Fibroblast of skin of left biceps (primary cell): ENCODE results near the gene HEATR5B.
"Not testable (repeated sequence)": the region's sequence is repeated elsewhere in the genome, so short reads cannot be mapped to it uniquely, and the experiment has no call there.

ENCODE experiments used
- DNase-seq, 2 experiments: peaks; one replicate each; pipeline ENCODE4 v3.0.0-alpha.2; 2013; ENCODE audit warnings: low read depth in 2 of 2

Gene HEATR5B

GRCh38 chr2:37061776-37062175 lies 22.4 kb downstream of the HEATR5B start:
- DNase-seq = no peak

DNA sequence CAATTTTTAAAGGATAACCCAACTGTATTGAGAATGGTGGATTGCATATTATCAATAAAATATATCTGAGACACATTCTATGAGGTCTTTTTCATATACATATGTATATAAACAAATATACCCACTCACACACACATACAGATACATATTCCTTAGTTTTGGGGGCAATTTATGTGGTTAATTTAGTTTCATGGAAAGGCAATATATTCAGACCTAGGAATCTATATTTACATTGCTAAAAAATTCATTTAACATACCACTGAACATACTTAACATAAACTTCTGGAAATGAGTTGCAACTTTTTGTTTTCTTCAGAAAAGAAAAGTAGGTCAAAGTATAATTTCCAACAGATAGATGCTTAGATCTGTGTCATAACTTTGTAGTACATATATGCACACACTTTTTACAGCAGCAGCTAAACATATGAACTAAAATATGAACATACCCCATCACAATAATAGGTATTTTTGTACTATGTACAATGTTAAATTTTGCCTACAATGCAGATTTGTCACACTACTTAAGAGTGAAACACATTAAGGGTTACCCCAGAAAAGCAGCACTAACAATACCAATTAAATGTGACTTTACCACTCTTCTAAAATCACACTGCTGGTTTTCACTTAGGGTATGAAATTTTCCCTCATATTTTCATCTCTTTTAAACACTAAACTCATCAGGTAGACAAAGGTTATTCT lies 23.0 kb downstream of the HEATR5B start:
- no peak for DNase-seq

- no peak for DNase-seq
These were observed 23.7 kb downstream of the HEATR5B start for GRCh38 chr2:37060446-37060845.

DNA sequence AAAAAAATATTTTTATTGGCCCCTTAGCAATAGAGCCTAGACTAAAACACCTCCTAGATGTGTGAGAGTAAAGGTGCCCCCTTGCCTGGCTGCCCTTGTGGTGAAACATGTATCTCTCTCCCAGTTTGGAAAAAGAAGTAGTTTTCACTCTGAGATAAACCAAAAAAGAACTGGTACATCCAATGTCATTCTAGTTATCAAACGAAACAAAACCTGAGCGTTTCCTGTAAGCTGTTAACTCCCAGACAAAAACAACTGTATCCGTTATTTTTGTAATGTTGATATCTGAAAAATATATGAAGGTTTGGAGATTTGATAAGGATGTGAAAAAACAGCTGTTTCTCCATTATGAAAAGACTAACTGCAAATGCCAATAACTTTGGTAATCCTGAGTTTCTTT lies 24.3 kb downstream of the HEATR5B start:
- no peak for DNase-seq

DNA sequence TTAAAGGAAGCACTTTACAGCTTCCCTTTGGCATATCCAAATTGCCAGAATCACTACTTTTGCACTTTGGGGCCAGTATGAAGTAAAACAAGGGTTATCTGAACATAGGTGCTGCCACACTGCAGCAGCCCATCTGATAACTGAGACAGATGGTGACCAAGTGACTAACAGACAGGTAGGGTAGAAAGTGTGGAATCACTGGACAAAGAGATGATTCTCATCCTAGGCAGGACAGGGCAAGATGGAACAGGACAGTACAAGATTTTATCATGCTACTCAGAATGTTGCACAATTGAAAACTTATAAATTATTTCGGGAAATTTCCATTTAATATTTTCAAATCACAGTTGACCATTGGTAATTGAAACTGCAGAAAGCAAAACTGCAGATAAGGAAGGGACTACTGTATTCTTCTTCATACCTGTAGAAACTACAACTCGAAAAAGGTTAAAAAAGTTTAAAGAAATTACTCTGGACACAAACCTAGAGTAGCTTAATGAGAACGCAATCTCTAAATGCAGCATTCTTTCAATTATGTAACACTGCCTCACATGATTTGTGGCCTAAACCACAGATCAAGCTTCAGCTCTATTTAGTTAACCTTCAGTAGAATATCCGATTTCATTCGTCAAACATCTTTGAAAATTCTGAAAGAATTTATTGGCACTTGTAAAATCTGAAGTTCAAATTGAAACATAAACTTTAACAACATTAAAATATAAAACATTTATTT lies 31.4 kb downstream of the HEATR5B start:
- no peak for DNase-seq

- DNase-seq = no peak
These were observed 44.6 kb downstream of the HEATR5B start for GRCh38 chr2:37039580-37039979.

DNA sequence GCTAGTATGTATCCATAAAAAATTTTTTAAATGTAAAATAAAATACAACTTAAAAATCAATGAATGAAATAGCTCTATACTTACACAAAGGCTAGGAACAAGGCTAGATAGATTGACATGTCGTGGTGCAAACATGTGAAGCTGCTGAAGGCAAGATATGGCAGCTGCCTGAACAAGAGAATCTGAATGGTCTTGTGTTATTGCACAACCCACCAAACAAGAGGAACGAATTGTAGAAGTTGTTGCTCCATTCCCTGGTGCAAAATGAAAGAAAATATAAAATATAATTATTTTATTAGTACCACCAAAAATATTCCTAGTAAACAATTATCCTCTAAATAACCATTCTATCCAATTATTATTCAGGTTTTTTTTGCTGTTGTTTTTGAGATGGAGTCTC lies 46.4 kb downstream of the HEATR5B start:
- DNase-seq = no peak

GRCh38 chr2:37029758-37030157 lies 54.4 kb downstream of the HEATR5B start:
- no peak for DNase-seq

DNA sequence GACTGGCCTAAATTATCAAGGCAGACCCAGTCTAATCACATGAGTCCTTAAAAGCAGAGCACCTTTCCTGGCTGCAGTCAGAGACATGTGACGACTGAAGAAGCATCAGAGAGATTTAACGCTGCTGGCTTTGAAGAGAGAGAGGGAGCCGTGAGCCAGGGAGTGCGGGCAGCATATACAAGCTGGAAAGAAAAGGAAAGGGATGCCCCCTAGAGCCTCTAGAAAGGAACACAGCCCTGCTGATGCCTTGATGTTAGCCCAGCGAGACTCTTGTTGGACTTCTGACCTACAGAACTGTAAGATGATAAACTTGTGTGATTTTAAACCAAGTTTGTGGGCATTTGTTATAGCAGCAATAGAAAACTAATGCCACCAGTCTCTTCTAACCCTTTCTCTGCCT lies 58.1 kb downstream of the HEATR5B start:
- DNase-seq = no peak

DNA sequence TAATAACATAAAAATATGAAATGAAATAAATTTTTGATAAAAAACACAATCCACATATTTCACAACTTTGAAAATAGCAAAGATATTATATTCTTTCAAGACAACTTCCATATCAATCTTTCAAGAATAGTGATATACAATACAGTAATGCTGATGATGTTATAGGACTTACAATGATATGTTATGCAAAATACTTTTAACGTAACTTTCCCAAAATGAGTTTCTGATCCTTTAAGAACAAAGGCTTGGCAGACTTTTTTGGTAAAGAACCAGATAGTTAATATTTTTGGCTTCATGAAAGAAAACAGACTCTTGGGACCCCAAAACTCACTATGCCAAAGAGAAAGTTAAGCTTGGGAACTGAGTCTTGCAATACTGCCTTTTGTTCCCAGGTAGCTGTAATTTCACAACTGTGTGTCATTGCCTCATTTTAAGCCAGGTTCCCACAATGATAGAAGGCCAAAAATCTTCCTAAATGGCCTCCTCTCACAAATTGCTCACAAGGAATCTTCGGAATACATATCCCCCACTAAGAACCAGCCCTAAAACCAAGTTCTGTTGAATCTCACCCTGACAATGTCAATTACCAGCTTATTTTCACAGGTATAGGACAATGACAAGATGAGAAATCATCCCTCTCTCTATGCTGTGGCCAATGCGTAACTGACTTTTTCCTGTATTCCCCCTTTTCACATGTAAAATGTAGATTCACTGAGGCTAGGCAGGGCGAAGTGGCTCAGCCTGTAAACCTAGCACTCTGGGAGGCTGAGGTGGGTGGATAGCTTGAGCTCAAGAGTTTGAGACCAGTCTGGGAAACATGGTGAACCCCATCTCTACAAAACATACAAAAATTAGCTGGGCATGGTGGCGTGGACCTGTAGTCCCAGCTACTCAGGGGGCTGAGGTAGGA lies 63.0 kb downstream of the HEATR5B start:
- no peak for DNase-seq

GRCh38 chr2:37020212-37020886 lies 63.8 kb downstream of the HEATR5B start:
- peak; percentile 64 to 66 for DNase-seq

- DNase-seq = no peak
These were observed 70.9 kb downstream of the HEATR5B start for GRCh38 chr2:37013315-37013641.

DNA sequence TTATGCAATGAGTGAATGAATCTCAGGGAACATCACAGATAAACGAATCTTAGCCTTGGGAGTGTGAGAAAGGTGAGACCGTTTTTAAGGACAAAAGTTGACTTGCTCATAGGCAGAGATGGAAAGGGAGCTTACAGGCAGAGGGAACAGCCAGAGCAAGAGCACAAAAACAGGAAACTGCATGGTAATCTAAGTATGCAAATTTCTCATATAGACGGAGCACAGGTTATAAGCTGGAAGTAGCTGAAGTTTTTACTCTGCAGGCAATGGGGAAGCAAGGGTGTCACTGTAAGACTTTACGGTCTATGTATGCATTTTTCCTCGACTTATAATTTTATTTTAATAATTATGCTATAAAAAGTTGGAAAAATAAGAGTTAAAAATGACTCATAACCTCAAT lies 73.0 kb downstream of the HEATR5B start:
- DNase-seq = no peak

GRCh38 chr2:37005118-37005868 lies 78.9 kb downstream of the HEATR5B start:
- DNase-seq = no peak

GRCh38 chr2:37000988-37001556 lies 83.1 kb downstream of the HEATR5B start:
- DNase-seq = no peak

GRCh38 chr2:37000318-37000717 lies 83.9 kb downstream of the HEATR5B start:
- DNase-seq = no peak

DNA sequence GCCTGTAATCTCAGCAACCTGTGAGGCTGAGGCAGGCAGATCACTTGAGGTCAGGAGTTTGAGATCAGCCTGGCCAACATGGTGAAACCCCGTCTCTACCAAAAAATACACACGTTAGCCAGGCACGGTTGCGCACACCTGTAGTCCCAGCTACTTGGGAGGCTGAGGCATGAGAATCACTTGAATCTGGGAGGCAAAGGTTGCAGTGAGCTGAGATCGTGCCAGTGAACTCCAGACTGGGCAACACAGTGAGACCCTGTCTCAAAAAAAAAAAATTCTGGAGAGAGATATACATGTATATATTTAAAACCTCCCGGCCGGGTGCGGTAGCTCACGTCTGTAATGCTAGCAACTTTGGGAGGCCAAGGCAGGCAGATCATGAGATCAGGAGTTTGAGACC lies 84.8 kb downstream of the HEATR5B start:
- DNase-seq = not testable (repeated sequence)

DNA sequence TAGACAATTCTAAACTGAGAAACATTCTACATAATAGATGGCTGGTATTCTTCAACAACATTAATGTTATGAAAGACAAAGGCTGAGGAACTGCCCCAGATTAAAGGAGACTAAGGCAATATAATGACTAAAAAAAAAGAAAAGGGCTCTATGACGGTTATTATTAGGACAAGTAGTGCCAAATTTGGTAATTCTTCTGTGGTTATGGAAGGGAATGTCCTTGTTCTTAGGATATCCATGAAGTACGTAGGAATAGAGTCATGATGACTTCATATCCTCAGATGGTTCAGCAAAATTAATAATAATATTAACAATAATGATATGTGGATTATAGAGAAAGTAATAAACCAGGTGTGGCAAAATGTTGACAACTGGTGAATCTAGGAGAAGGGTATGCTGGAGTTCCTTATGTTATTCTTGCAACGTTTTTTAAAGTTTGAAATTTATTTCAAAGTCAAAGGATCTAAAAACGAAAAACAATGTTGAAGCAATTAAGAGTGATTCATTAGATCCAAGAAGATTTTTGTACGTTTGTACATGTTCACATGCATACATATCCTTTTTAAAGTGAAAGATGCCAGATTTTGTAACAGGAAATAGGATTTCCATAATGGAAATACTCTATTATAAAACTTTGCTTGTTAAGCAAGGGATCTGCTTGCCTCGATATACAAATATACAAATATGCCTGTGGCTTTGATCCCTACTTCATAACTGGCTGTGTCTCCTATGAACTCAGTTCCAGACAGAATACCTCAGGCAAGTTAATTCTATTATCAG lies 90.1 kb downstream of the HEATR5B start:
- no peak for DNase-seq

DNA sequence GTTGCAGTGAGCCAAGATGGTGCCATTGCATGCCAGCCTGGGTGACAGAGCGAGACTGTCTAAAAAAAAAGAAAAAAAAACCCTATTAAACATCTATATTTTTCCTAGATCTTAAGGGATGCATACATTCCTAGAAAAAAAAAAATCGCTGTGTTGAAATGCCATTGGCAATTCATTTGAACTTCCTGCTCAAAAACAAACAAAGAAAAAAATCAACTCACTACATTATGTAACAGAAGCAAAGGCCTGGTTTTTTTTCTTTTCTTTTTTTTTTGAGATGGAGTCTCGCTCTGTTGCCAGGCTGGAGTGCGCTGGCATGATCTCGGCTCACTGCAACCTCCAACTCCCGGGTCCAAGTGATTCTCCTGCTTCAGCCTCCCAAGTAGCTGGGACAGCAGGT lies 96.2 kb downstream of the HEATR5B start:
- no peak for DNase-seq

GRCh38 chr2:36982467-36982866 lies 101.7 kb downstream of the HEATR5B start:
- no peak for DNase-seq
